ENCODE measurements around the gene CLEC2D.

DNA sequence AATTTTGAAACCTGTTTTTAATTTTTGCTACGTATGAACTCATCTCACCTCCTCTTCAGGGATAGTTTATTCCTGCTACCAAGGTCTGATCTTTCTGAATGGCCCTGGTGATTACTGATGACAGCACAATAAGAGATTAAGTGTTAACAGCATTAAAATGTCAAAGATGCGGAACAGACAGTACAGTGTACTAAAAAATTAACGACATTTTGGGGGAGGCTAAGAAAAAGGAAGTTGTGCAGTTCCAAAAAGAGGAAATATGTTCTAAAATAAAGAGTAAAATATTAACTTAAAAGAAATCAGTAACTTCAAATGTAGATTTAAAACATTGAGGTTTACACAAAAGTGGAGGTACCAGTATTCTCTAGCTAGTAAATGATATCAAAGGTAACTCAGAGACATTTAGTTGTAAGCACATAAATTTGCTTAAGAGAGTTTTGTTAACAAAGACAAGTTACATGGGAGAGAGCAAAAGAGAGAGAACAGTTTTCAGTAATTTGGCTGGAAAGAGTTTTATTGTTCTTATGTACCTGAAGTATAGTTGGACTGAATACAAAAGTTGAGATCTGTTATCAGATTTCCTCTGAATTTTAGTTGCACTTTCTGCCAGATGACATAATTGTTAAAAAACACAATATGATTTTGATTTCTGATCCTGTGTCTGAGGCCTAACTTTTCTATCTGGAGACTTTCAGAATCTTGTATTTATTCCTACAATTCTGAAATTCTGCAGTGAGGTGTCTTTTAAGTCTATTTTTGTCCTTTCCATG, 67.6 kb downstream of the CLEC2D start:
- no peak for TF ChIP-seq EZH2 (IDR thresholded peaks at IDR 0.05; ENCODE audit: low read length, unreplicated experiment)
- TF ChIP-seq, protein P1, sequence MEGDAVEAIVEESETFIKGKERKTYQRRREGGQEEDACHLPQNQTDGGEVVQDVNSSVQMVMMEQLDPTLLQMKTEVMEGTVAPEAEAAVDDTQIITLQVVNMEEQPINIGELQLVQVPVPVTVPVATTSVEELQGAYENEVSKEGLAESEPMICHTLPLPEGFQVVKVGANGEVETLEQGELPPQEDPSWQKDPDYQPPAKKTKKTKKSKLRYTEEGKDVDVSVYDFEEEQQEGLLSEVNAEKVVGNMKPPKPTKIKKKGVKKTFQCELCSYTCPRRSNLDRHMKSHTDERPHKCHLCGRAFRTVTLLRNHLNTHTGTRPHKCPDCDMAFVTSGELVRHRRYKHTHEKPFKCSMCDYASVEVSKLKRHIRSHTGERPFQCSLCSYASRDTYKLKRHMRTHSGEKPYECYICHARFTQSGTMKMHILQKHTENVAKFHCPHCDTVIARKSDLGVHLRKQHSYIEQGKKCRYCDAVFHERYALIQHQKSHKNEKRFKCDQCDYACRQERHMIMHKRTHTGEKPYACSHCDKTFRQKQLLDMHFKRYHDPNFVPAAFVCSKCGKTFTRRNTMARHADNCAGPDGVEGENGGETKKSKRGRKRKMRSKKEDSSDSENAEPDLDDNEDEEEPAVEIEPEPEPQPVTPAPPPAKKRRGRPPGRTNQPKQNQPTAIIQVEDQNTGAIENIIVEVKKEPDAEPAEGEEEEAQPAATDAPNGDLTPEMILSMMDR (conservative IDR thresholded peaks at IDR 0.05; ENCODE audit: low read depth, low read length) = no peak
